HG02885 (cell line): Measurements from ENCODE around the gene LRBA.

Experiments used
- ATAC-seq: cut with Tn5 transposase; IDR thresholded peaks from one replicate; pipeline ENCODE4 v1.9.1; 2021; ENCODE audit warnings: mild to moderate bottlenecking; ENCODE audit not compliant: unreplicated experiment, poor library complexity

LRBA gene

DNA sequence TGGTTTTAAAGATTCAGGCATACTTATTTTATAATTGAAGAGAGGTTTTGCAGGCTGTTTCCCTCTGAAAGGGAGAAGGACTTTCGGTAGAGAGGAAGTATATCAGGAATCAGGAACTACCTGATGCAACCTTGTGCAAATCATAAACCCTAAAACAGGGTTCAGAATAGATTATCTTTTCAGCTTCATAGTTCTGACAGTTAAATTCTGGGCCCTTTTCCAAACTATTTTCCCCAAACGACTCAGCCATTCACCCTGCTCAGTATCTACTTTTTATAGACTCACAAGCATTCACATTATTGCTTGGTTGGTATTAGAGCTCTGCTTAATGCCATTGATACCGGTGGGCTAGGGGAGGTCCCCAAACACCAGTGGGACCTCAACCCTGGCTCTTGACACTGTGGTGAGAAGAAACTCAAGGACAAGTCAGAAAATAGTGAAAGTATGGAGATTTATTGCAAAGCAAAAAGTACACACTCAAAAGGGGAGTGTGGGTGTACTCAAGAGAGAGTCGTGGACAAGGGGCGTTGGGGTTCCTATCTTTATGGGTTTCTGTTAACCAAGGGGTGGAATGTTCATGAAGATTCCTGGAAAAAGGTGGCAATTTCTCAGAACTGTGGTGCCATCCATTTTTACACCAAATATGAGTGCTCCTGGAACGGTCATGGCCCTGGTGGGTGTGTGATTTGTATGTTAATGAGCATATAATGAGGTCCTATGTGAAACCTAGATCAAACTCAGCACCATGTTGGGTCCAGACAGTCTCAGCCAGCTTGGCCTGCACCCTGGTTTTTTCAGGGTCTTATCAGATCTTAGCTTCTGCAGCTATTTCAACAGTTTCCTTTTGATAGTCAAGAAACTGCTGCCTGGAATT lies 698.5 kb downstream of the LRBA start:
- ATAC-seq, result no peak

GRCh38 chr4:150315691-150316090 lies 699.4 kb downstream of the LRBA start:
- ATAC-seq, result no peak

- no peak for ATAC-seq
Measured at GRCh38 chr4:150315175-150315574, 699.9 kb downstream of the LRBA start.

- ATAC-seq, result no peak
Measured at GRCh38 chr4:150314031-150314430, 701.1 kb downstream of the LRBA start.

GRCh38 chr4:150310159-150310895 lies 704.8 kb downstream of the LRBA start:
- no peak for ATAC-seq

DNA sequence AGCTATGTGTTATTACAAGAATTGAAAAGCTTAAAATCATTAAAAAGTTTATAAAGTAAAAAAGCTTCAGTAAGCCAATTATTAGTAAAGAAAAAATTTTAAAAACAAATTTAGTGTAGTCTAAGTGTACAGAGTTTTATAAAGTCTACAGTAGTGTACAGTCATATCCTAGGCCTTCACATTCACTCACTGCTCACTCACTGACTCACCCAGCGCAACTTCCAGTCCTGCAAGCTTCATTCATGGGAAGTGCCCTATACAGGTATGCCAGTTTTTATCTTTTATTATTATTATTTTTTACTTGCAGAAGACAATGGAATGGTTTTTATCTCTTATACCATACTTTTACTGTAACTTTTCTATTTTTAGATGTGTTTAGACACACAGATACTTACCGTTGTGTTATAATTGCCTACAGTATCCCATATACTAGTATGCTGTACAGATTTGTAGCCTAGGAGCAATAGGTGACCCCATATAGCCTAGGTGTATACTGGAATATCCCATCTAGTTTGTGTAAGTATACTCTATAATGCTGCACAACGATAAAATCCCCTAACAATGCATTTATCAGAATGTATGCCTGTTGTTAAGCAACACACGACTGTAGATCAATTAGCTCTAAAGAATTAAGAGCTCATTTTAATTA lies 706.1 kb downstream of the LRBA start:
- ATAC-seq, result no peak

DNA sequence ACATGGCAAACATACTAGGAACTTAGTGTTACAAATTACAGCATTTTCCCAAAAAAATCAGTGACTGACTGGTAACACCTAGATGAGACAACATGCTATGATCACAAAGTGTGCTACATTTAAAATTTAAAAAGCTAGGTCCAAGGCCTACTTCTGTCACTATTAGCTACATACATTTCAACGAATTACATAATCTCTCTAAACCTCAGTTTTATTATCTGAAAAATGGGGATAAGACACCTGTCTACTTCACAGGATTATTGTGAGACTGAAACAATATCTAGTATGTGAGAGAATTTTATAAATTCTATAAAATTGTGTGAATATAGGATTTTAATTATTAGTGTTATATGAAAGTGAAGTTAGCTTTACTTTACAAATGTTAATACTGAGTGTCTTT lies 708.4 kb downstream of the LRBA start:
- ATAC-seq, result no peak

DNA sequence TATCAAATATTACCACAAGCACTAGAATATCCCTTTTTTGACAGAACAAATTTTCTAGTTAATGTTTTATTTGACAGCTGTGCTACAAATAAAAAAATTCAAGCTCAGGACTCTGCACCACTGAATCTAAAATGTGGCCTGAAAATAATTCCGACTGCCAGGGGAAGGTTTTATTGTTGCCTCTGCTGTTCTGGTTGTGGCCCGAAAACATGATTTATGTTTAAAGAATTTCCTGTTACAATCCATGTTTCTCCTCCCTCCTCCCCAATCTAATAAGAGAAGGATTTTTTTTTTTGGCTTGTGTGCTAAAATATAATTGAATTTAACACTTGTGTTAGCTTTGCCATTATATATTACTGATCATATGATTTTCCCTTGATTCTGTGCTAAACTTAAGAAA lies 709.1 kb downstream of the LRBA start:
- ATAC-seq, result no peak

GRCh38 chr4:150302553-150302952 lies 712.5 kb downstream of the LRBA start:
- no peak for ATAC-seq

GRCh38 chr4:150299816-150300215 lies 715.3 kb downstream of the LRBA start:
- no peak for ATAC-seq

DNA sequence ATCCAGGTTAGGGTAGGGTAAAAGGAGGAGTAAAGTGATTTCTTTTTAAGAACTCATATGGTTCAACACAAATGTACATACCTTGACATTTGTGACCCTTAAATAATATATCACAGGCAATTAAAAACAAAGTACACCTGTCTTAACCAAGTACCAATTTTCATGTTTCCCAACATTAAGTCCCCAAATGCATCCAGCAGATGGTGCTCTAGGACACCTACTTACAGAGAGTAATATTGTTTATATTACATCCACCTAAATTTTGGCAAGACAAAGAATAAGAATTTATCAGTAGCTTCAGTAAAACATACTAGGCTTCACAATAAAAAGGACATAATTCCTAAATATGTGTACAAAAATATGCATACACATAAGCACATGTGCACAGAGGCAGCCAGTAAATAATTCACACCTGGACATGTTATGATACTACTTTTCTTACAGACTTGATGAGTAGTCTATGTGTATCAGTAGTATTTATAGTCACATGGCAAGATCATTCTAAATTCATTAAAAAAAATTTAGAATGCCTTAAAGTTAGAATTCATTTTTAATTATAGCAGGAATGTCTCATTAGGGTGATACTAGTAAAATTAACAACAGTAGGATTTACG lies 717.1 kb downstream of the LRBA start:
- ATAC-seq, result no peak

GRCh38 chr4:150289881-150290280 lies 725.2 kb downstream of the LRBA start:
- no peak for ATAC-seq

DNA sequence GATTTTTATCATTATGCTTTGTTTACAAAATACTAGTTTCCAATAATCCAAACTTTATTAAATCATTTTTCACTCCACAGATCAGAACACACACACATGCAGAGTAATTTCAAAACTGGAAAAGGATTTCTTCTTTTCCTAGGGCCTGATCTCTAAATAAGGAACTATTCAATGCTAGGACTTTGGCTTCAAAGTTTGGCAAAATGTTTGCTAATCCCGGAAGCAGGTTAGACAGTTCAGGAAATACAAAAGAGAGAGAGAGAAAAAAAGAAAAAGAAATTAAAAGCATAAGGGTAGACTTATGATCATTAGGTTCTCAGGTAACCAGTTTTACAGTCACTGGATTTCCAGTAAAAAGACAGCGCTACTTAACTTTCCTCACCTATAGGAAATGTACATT lies 725.9 kb downstream of the LRBA start:
- ATAC-seq, result no peak

- ATAC-seq, result no peak
Measured at GRCh38 chr4:150286656-150287055, 728.4 kb downstream of the LRBA start.

- ATAC-seq, result no peak
Measured at GRCh38 chr4:150283689-150284088, 731.4 kb downstream of the LRBA start.

- ATAC-seq, result no peak
Measured at GRCh38 chr4:150280975-150281374, 734.1 kb downstream of the LRBA start.

DNA sequence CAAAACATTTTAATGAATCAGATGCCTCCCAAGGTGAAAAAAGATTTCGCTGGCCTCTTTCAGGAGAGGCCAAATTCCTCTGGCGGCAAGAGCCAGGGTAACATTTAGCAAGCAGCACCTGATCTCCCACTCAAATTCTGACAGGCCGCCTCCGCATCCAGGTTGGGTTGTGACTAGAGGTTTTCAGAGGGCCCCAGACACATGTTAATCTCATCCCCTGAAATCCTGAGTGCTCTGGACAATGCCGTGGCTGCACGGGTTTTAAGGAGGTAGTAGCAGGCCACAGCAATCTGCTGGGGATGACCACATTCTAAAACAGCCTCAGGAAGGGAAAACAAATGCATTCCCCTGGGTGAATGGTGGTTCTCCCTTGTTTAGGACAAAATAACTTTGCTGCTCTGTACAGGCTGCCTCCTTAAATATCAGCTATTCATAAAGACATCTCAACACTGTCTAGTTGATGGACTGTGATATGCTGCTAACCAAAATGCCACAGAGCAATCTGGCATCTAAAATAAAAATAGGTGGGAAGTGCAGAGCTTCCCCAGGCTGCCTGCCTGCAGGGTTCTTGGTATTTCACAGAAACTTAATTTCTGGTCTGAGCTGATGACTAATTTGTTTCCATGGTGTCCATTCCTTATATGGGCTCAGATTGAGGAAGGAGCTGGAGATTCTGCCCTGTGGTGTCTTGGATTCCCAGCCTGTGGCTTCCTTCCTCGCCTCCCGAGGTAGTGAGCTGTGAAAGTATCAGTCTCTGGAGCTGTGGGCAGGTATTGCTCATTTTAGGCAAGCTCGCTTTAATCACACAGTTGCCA lies 734.8 kb downstream of the LRBA start:
- ATAC-seq, result no peak

- ATAC-seq, result no peak
Measured at GRCh38 chr4:150278206-150278605, 736.9 kb downstream of the LRBA start.

DNA sequence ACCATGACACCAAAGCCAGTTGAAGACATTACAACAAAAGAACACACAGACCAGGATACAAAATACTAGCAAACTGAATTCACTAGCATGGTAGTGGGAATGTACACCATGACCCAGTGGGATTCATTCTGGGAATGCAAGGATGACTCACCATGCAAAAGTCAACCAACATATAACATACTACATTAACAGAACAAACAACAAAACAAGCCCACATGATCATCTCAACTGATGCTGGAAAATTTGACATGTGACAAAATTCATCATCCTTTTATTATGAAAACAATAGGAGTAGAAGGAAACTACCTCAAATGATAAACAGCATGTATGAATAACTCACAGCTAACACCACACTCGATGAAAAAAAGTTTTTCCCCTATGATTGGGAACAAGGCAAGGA lies 746.6 kb downstream of the LRBA start:
- ATAC-seq, result no peak

GRCh38 chr4:150265806-150266205 lies 749.3 kb downstream of the LRBA start:
- ATAC-seq, result no peak
